ENCODE data around the gene PGM1. TPM values are rescaled to one million over a fixed set of nuclear protein-coding genes. Genes with fewer than 3 reads are reported as not detected.

Gene PGM1
- total RNA-seq, 1 experiment from 2014 or later, result 111 TPM

DNA sequence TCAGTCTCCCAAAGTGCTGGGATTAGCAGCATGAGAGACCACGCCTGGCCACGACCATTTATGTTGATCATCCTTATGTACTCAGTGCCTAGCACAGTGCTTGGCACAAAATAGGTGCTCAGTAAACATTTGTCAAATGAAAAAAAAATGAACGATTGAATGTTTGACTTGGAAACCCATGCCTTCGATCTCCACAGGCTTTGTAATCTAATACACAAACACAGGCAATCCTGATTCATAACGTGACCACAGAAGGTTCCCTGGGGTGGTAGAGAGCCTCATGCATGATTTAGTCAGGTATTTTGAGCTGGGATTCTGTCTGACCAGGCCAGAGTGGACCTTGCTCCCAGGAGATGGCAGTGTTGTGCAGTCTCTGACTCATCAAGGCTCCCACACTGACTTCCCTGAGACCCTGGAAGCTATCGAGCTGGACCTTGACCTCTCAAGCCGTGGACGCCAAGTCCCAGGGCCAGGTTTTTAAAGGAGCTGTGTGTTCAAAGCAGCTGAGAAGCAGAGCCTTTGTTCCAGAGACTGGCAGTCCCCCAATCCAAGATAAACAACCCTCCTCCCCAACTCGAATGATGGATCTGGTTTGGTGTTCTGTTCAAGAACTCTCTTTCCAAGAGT is 81.1 kb downstream of the PGM1 start:
- DNase-seq (ENCODE audit: low spot score) (peak; percentile 82), ATAC-seq (peak; percentile 95)
- H3K36me3 Mint-ChIP-seq, result no peaks in the 10 kb centered on the region
- TF ChIP-seq, protein P1, sequence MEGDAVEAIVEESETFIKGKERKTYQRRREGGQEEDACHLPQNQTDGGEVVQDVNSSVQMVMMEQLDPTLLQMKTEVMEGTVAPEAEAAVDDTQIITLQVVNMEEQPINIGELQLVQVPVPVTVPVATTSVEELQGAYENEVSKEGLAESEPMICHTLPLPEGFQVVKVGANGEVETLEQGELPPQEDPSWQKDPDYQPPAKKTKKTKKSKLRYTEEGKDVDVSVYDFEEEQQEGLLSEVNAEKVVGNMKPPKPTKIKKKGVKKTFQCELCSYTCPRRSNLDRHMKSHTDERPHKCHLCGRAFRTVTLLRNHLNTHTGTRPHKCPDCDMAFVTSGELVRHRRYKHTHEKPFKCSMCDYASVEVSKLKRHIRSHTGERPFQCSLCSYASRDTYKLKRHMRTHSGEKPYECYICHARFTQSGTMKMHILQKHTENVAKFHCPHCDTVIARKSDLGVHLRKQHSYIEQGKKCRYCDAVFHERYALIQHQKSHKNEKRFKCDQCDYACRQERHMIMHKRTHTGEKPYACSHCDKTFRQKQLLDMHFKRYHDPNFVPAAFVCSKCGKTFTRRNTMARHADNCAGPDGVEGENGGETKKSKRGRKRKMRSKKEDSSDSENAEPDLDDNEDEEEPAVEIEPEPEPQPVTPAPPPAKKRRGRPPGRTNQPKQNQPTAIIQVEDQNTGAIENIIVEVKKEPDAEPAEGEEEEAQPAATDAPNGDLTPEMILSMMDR (IDR thresholded peaks at IDR 0.05), result peak; percentile 34; the same call in 1 of the 2 replicates
- TF ChIP-seq SP1 (CRISPR knock-in tag; conservative IDR thresholded peaks at IDR 0.05), result 0 out of 2 replicates have a peak, but pooled peaks have one; percentile 23
- no peak for TF ChIP-seq OVOL2 (CRISPR knock-in tag; IDR thresholded peaks at IDR 0.05; ENCODE audit: borderline replicate concordance)
- peak; percentile 36; the same call in 1 of the 2 replicates for TF ChIP-seq ZNF138 (CRISPR knock-in tag; conservative IDR thresholded peaks at IDR 0.05)
- TF ChIP-seq ETV6 (CRISPR knock-in tag; IDR thresholded peaks at IDR 0.05), result peak; percentile 49; the same call in 1 of the 2 replicates
- TF ChIP-seq JUN (CRISPR knock-in tag; IDR thresholded peaks at IDR 0.05), result no peak
- H3K4me1 Mint-ChIP-seq, result peaks cover 23% of the 10 kb centered on the region
- peak overlapping the region; percentile 31; the same call in 1 of the 2 replicates for H3K27ac Mint-ChIP-seq
- H3K9me3 Mint-ChIP-seq, result peaks cover 4% of the 10 kb centered on the region; the same call in 1 of the 2 replicates
- no peaks in the 10 kb centered on the region for H3K27me3 Mint-ChIP-seq (ENCODE audit: low read depth)
- CTCF ChIA-PET, result interaction anchor here (0.5 to 3.8 kb wide), 77 partner anchors 8 to 577 kb away, joined by 3 to 95 read pairs (median 4); partner anchors contain the start of gene ROR1
- H3K4me3 Mint-ChIP-seq, result no peak overlapping the region
- POLR2A ChIA-PET, result no interaction called here

DNA sequence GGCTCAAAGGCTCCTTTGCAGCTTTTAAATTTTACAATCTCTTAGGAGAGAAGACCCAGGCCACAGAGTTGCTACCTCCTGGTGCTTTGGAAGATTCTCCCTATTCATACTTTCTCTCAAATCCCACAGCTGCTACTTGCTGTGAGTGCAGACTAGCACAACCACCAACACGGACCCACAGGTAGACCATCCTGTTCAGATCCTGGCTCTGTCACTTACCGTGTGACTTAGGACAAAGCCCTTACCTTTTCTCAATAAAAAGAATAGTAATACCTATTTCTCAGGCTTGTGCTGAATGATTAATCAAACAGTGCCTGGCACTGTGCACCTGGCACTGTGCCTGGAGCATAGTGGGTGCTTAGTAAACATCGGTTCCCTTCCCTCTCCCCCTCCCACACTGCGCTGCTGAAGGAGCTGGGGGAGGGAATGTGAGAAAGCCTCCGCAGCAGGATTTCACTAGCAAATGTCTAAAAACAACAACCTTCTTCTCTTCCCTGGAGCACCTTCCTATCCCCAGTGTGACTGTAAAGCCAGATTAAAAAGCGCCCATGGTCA is 81.7 kb downstream of the PGM1 start:
- no peak overlapping the region for H3K4me3 Mint-ChIP-seq
- no peaks in the 10 kb centered on the region for H3K27me3 Mint-ChIP-seq (ENCODE audit: low read depth)
- ChIA-PET CTCF (interaction anchor here (0.5 to 3.8 kb wide), 72 partner anchors 8 to 1316 kb away, joined by 3 to 95 read pairs (median 4); partner anchors contain the start of gene ROR1), POLR2A (no interaction called here)
- ATAC-seq (peak; percentile 4; the same call in 1 of the 2 replicates), DNase-seq (ENCODE audit: low spot score) (no peak)
- TF ChIP-seq, protein P2, sequence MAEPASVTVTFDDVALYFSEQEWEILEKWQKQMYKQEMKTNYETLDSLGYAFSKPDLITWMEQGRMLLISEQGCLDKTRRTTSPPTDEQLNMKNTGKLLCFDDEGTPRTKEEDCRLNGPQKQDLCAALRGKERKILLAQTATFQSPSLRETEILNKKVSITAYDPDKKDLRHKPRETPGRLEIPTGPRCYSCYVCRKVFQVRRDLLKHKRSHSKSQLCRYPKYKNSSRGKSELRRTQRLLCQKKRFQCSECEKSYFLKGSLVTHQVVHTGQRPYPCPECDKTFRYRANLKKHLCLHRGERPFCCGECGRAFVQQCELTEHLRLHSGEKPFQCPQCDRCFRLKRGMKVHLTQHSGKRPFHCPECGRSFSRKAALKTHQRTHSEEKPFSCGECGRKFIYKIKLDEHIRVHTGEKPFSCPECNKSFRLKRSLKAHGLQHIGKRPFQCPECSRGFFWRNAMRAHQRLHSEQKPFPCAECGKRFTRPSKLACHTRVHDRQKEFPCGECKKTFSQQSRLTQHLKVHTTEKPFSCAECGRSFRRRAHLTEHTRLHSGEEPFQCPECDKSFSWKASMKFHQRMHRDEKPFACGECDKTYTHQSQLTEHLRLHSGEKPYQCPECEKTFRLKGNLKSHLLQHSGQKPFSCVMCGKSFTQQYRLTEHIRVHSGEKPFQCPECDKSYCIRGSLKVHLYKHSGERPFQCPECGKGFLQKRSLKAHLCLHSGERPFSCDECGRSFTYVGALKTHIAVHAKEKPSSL (CRISPR knock-in tag; conservative IDR thresholded peaks at IDR 0.05), result no peak
- TF ChIP-seq RELA (CRISPR knock-in tag; IDR thresholded peaks at IDR 0.05; ENCODE audit: borderline replicate concordance) (no peak), ZBTB21 (CRISPR knock-in tag; IDR thresholded peaks at IDR 0.05; ENCODE audit: borderline replicate concordance) (no peak), KAT7 (CRISPR knock-in tag; IDR thresholded peaks at IDR 0.05; ENCODE audit: borderline replicate concordance) (no peak), ZNF219 (CRISPR knock-in tag; IDR thresholded peaks at IDR 0.05; ENCODE audit: borderline replicate concordance) (no peak), FOXJ3 (CRISPR knock-in tag; IDR thresholded peaks at IDR 0.05; ENCODE audit: borderline replicate concordance) (no peak), FOXP1 (CRISPR knock-in tag; IDR thresholded peaks at IDR 0.05; ENCODE audit: borderline replicate concordance) (no peak), NR3C1 (CRISPR knock-in tag; conservative IDR thresholded peaks at IDR 0.05; ENCODE audit: low read depth) (no peak), SP1 (CRISPR knock-in tag; conservative IDR thresholded peaks at IDR 0.05) (no peak), CREB1 (CRISPR knock-in tag; IDR thresholded peaks at IDR 0.05) (no peak), OVOL2 (CRISPR knock-in tag; IDR thresholded peaks at IDR 0.05; ENCODE audit: borderline replicate concordance) (no peak), GTF2I (CRISPR knock-in tag; conservative IDR thresholded peaks at IDR 0.05) (no peak), SOX15 (CRISPR knock-in tag; IDR thresholded peaks at IDR 0.05) (no peak), NR1H2 (CRISPR knock-in tag; IDR thresholded peaks at IDR 0.05) (no peak)
- TF ChIP-seq, protein P3, sequence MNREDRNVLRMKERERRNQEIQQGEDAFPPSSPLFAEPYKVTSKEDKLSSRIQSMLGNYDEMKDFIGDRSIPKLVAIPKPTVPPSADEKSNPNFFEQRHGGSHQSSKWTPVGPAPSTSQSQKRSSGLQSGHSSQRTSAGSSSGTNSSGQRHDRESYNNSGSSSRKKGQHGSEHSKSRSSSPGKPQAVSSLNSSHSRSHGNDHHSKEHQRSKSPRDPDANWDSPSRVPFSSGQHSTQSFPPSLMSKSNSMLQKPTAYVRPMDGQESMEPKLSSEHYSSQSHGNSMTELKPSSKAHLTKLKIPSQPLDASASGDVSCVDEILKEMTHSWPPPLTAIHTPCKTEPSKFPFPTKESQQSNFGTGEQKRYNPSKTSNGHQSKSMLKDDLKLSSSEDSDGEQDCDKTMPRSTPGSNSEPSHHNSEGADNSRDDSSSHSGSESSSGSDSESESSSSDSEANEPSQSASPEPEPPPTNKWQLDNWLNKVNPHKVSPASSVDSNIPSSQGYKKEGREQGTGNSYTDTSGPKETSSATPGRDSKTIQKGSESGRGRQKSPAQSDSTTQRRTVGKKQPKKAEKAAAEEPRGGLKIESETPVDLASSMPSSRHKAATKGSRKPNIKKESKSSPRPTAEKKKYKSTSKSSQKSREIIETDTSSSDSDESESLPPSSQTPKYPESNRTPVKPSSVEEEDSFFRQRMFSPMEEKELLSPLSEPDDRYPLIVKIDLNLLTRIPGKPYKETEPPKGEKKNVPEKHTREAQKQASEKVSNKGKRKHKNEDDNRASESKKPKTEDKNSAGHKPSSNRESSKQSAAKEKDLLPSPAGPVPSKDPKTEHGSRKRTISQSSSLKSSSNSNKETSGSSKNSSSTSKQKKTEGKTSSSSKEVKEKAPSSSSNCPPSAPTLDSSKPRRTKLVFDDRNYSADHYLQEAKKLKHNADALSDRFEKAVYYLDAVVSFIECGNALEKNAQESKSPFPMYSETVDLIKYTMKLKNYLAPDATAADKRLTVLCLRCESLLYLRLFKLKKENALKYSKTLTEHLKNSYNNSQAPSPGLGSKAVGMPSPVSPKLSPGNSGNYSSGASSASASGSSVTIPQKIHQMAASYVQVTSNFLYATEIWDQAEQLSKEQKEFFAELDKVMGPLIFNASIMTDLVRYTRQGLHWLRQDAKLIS (CRISPR knock-in tag; IDR thresholded peaks at IDR 0.05; ENCODE audit: borderline replicate concordance), result no peak
- TF ChIP-seq, protein P1 (IDR thresholded peaks at IDR 0.05), result no peak
- TF ChIP-seq, protein P4, sequence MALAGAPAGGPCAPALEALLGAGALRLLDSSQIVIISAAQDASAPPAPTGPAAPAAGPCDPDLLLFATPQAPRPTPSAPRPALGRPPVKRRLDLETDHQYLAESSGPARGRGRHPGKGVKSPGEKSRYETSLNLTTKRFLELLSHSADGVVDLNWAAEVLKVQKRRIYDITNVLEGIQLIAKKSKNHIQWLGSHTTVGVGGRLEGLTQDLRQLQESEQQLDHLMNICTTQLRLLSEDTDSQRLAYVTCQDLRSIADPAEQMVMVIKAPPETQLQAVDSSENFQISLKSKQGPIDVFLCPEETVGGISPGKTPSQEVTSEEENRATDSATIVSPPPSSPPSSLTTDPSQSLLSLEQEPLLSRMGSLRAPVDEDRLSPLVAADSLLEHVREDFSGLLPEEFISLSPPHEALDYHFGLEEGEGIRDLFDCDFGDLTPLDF (CRISPR knock-in tag; IDR thresholded peaks at IDR 0.05), result no peak
- peaks cover 23% of the 10 kb centered on the region for H3K4me1 Mint-ChIP-seq
- H3K36me3 Mint-ChIP-seq, result no peaks in the 10 kb centered on the region
- H3K27ac Mint-ChIP-seq, result no peak overlapping the region
- H3K9me3 Mint-ChIP-seq, result peaks cover 8% of the 10 kb centered on the region

Measured in WTC11 (cell line).